Right lobe of liver (tissue), 6 donors: ENCODE measurements around the gene EVC. TPM values are rescaled to one million over a fixed set of nuclear protein-coding genes. Genes with fewer than 3 reads are reported as not detected.
A peak's percentile ranks its signal among the peaks of the same experiment; 100 is the strongest.

Source experiments
- ATAC-seq, 4 donors: fragments of 200-7000 bp; cut with Tn5 transposase; one replicate each; pipeline ENCODE4 v1.9.1; 2020; ENCODE audit warnings: mild to moderate bottlenecking in 4 of 4, moderate library complexity in 4 of 4
- DNase-seq, 3 donors: peaks; one replicate each; pipeline ENCODE4 v3.0.0-alpha.2; 2020
- H3K27ac ChIP-seq, 3 donors: fragments of 200-600 bp; one replicate each; pipeline ENCODE4 v1.8.0; 2022
- H3K27me3 ChIP-seq, 2 donors: fragments of 200-600 bp; one replicate each; pipeline ENCODE4 v1.8.0; 2022
- H3K36me3 ChIP-seq, 4 donors: fragments of 200-600 bp; sonication (generic) in 1 of 4; one replicate each; pipeline versions ENCODE4 v1.5.1 to v1.8.0; 2017 to 2022; ENCODE audit warnings: control low read depth in 1 of 4
- H3K4me1 ChIP-seq, 4 donors: fragments of 200-600 bp; sonication (generic) in 1 of 4; one replicate each; pipeline versions ENCODE4 v1.5.1 to v1.8.0; 2017 to 2022; ENCODE audit warnings: control low read depth in 1 of 4
- H3K4me3 ChIP-seq, 3 donors: fragments of 200-600 bp; one replicate each; pipeline ENCODE4 v1.8.0; 2022
- H3K9me3 ChIP-seq, 4 donors: fragments of 200-600 bp; sonication (generic) in 1 of 4; one replicate each; pipeline versions ENCODE4 v1.5.1 to v1.8.0; 2017 to 2022; ENCODE audit warnings: control low read depth in 1 of 4
- POLR2A ChIP-seq: fragments of 450-650 bp; IDR thresholded peaks from one replicate; pipeline ENCODE4 v1.6.1; 2017; ENCODE audit warnings: antibody characterized with exemption, mild to moderate bottlenecking
- WGBS: methylation state at CpG from one replicate; pipeline ENCODE4 v1.1.6; 2018; ENCODE audit warnings: low coverage, low lambda C conversion rate; ENCODE audit not compliant: insufficient coverage; ENCODE audit errors: missing lambda C conversion rate; 5-methylcytosine and 5-hydroxymethylcytosine counted together
- intact Hi-C, 2 donors: fragments of 100-400 bp; cut with DNase I; formaldehyde crosslinking; loops; one replicate each; pipeline versions ENCODE4 v1.11.2 to v1.14.1; 2022
- total RNA-seq, 6 experiments: library from RNA; depleted of rRNA in 2 of 6; stranded (reverse); fragments of >200 nt in 2 of 6; fragmentation: NEBNext Ultra II Directional in 3 of 6; extraction: Animal tissue kit (Norgen Biotek cat#: 25700) in 3 of 6; gene quantifications; one replicate each; pipeline versions ENCODE4 v1.1.0 to v1.2.4, GENCODE V29; 2016 to 2023
- TF ChIP-seq, protein P1 (sequence below), 4 donors: fragments of 200-600 bp in 3 of 4; fragments of 450-650 bp in 1 of 4; IDR thresholded peaks; one replicate each; pipeline versions ENCODE4 v1.5.1 to v1.8.0; 2016 to 2022; ENCODE audit warnings: antibody characterized with exemption in 4 of 4, mild to moderate bottlenecking in 2 of 4
- donor health status: DM: no; HTN: yes; CAD: no.
- donor health status: DM: no; HTN: no; CAD: no.
- donor health status: DM: no; HTN: no; CAD: no.
- donor health status: DM: no; HTN: yes; CAD: no.
- donor health status: DM: no; HTN: yes; CAD: no.

Gene EVC
- total RNA-seq, 6 experiments from 2014 or later: 2.6 to 6.5 (median 3.2) TPM

DNA sequence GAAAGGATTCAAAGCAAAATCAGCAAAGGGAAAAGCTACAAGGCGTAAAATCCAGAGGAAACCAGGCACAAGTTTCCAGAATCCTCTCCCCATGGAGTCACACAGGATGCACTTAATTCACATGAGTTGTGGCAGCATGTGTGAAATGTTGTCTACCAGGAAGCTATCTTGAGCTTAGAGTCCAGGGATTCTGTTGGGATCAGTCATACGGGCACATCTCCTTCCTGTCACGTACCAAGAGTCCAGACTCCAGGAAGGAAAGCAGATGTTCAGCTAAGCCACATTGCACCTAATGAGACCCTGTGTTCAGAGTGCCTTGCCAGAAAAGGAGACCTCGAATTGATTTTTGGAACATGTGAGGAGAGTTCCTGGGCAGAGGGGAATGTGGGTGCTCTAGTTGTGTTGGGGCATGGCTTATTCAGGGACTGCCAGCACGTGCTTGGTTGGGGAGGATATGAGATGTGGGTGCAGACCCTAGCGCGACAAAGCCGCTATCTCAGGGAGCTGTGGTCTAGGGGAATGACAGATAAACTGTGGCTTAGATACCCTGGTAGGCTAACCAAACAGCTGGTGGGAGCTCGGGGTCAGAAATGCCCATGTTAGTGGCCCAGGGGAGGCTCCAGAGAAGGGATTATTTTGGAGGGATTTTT lies 70.0 kb downstream of the EVC start:
- Histone ChIP-seq H3K36me3 (no peaks in the 10 kb centered on the region), H3K4me3 (no peak overlapping the region), H3K9me3 (no peaks in the 10 kb centered on the region), H3K27me3 (no peaks in the 10 kb centered on the region), H3K27ac (no peak overlapping the region), H3K4me1 (no peaks in the 10 kb centered on the region)
- no peak for ATAC-seq
- TF ChIP-seq, protein P1, sequence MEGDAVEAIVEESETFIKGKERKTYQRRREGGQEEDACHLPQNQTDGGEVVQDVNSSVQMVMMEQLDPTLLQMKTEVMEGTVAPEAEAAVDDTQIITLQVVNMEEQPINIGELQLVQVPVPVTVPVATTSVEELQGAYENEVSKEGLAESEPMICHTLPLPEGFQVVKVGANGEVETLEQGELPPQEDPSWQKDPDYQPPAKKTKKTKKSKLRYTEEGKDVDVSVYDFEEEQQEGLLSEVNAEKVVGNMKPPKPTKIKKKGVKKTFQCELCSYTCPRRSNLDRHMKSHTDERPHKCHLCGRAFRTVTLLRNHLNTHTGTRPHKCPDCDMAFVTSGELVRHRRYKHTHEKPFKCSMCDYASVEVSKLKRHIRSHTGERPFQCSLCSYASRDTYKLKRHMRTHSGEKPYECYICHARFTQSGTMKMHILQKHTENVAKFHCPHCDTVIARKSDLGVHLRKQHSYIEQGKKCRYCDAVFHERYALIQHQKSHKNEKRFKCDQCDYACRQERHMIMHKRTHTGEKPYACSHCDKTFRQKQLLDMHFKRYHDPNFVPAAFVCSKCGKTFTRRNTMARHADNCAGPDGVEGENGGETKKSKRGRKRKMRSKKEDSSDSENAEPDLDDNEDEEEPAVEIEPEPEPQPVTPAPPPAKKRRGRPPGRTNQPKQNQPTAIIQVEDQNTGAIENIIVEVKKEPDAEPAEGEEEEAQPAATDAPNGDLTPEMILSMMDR (IDR thresholded peaks at IDR 0.05): no peak
- no peak for TF ChIP-seq POLR2A
- DNase-seq: peak in 1 of 3 donors; percentile 3
- intact Hi-C loops: no loop called here
- 70% methylated on average over 7 of the region's 9 CpGs for WGBS

DNA sequence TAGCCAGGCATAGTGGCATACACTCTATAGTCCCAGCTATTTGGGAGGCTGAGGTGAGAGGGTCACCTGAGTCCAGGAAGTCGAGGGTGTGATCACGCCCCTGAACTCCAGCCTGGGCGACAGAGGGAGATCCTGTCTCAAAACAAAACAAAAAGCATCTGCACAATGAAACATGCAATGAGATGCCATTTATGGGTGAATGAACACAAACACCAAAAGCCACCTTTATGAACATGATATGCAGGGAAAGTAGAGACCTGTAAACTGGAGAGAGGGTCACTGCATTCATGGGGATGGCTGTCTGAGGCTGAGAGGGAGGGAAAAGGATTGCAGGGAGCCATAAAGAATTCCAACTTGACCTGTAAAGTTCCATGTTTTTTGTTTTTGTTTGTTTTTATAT lies 70.7 kb downstream of the EVC start:
- ATAC-seq (no peak), DNase-seq (no peak)
- no peak overlapping the region for H3K4me3 ChIP-seq
- H3K36me3 ChIP-seq: no peaks in the 10 kb centered on the region
- no peaks in the 10 kb centered on the region for H3K27me3 ChIP-seq
- intact Hi-C loops: no loop called here
- H3K4me1 ChIP-seq: no peaks in the 10 kb centered on the region
- no peak overlapping the region for H3K27ac ChIP-seq
- 27% methylated on average over 3 of the region's 3 CpGs for WGBS
- no peak for TF ChIP-seq POLR2A
- TF ChIP-seq, protein P1 (IDR thresholded peaks at IDR 0.05): no peak
- no peaks in the 10 kb centered on the region for H3K9me3 ChIP-seq

DNA sequence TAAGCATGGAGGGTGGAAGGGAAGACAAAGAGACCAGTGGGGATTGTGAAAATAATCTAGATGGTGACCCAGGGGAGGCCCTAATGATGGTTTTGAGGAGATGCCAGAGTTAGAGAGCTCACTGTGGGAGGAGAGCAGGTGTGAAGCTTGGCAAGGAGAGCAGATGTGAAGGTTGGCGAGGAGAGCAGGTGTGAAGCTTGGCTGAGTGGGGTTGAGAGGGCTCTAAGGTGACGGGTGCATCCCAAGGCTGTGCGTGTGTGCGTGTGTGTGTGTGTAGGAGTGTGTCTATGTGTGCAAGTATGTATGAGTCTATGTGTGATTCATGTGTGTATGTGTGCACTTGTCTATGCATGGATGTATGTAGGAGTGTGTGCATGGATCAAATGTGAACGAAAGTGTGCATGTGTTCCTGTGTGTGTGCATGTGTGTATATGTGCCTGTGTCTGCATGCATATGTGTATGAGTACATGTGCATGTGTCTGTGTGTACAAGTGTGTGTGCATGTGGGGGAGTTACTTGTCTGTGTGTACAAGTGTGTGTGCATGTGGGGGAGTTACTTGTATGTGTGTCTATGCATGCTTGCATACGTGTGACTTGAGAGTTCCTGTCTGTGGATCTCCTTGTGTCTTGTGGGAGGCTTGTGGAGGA lies 72.0 kb downstream of the EVC start:
- H3K27me3 ChIP-seq: no peaks in the 10 kb centered on the region
- H3K9me3 ChIP-seq: no peaks in the 10 kb centered on the region
- intact Hi-C loops: no loop called here
- DNase-seq (peak in 1 of 3 donors; percentile 1), ATAC-seq (no peak)
- TF ChIP-seq POLR2A: no peak
- TF ChIP-seq, protein P1 (IDR thresholded peaks at IDR 0.05): no peak
- no peak overlapping the region for H3K4me3 ChIP-seq
- no peaks in the 10 kb centered on the region for H3K4me1 ChIP-seq
- no peak overlapping the region for H3K27ac ChIP-seq
- no peaks in the 10 kb centered on the region for H3K36me3 ChIP-seq
- WGBS: 80% methylated on average over 5 of the region's 6 CpGs

DNA sequence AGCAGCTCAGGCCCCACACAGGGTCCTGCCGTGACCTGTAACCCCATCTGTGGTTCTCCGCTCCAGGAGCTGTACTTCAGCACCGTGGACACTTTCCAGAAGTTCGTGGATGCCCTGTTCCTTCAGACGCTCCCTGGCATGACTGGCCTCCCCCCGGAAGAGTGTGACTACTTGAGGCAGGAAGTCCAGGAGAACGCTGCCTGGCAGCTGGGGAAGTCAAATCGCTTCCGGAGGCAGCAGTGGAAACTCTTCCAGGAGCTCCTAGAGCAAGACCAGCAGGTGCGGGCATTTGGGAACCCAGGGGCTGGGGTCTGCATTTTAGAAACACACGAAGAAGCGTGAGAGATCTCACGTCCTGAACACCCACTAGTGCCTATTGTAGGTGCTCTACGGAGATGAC lies 72.5 kb downstream of the EVC start:
- 70% methylated on average over 3 of the region's 14 CpGs for WGBS
- intact Hi-C loops: no loop called here
- Histone ChIP-seq H3K9me3 (no peaks in the 10 kb centered on the region), H3K4me1 (no peaks in the 10 kb centered on the region), H3K36me3 (no peaks in the 10 kb centered on the region), H3K4me3 (no peak overlapping the region), H3K27ac (no peak overlapping the region), H3K27me3 (no peaks in the 10 kb centered on the region)
- DNase-seq (peak in 1 of 3 donors; percentile 13), ATAC-seq (no peak)
- TF ChIP-seq POLR2A: no peak
- TF ChIP-seq, protein P1 (IDR thresholded peaks at IDR 0.05): no peak
